HEK293 (cell line): ENCODE results near the gene TRABD.

Source experiments
- GLIS1 ChIP-seq: fragments of 450-650 bp; formaldehyde crosslinking; IDR thresholded peaks from 2 replicates; pipeline ENCODE4 v1.5.1; 2016; ENCODE audit warnings: missing biosample characterization, missing genetic modification characterization
- GLIS2 ChIP-seq: fragments of 450-650 bp; formaldehyde crosslinking; IDR thresholded peaks from 2 replicates; pipeline ENCODE4 v1.5.1; 2016; ENCODE audit warnings: missing biosample characterization, missing genetic modification characterization
- SCRT1 ChIP-seq: fragments of 450-650 bp; formaldehyde crosslinking; IDR thresholded peaks from 2 replicates; pipeline ENCODE4 v1.5.1; 2016; ENCODE audit warnings: missing biosample characterization, missing genetic modification characterization, borderline replicate concordance
- SP7 ChIP-seq: fragments of 450-650 bp; formaldehyde crosslinking; IDR thresholded peaks from 2 replicates; pipeline ENCODE4 v1.5.1; 2016; ENCODE audit warnings: missing biosample characterization, missing genetic modification characterization
- TRIM28 ChIP-seq: IDR thresholded peaks from 2 replicates; pipeline ENCODE4 v1.6.1; 2011; ENCODE audit warnings: low read length, control low read depth, borderline replicate concordance
- ZBTB20 ChIP-seq: fragments of 450-650 bp; formaldehyde crosslinking; IDR thresholded peaks from 2 replicates; pipeline ENCODE4 v1.5.1; 2016; ENCODE audit warnings: missing biosample characterization, missing genetic modification characterization
- ZFHX2 ChIP-seq: fragments of 450-650 bp; formaldehyde crosslinking; conservative IDR thresholded peaks from 2 replicates; pipeline ENCODE4 v1.5.1; 2016; ENCODE audit warnings: missing biosample characterization, missing genetic modification characterization
- ZFP3 ChIP-seq: fragments of 450-650 bp; formaldehyde crosslinking; IDR thresholded peaks from 2 replicates; pipeline ENCODE4 v1.5.1; 2016; ENCODE audit warnings: low read depth, missing biosample characterization, missing genetic modification characterization
- ZNF138 ChIP-seq: fragments of 450-650 bp; formaldehyde crosslinking; IDR thresholded peaks from 2 replicates; pipeline ENCODE4 v1.5.1; 2016; ENCODE audit warnings: missing biosample characterization, missing genetic modification characterization, borderline replicate concordance
- ZNF16 ChIP-seq: fragments of 450-650 bp; formaldehyde crosslinking; IDR thresholded peaks from 2 replicates; pipeline ENCODE4 v1.5.1; 2016; ENCODE audit warnings: low read depth, missing biosample characterization, missing genetic modification characterization
- ZNF2 ChIP-seq: fragments of 450-650 bp; formaldehyde crosslinking; IDR thresholded peaks from 2 replicates; pipeline ENCODE4 v1.5.1; 2016; ENCODE audit warnings: missing biosample characterization, missing genetic modification characterization
- ZNF211 ChIP-seq: fragments of 450-650 bp; formaldehyde crosslinking; IDR thresholded peaks from 2 replicates; pipeline ENCODE4 v1.5.1; 2016; ENCODE audit warnings: low read depth, missing biosample characterization, missing genetic modification characterization
- ZNF248 ChIP-seq: fragments of 450-650 bp; formaldehyde crosslinking; IDR thresholded peaks from 2 replicates; pipeline ENCODE4 v1.5.1; 2017; ENCODE audit warnings: missing biosample characterization, missing genetic modification characterization
- ZNF404 ChIP-seq: fragments of 450-650 bp; formaldehyde crosslinking; IDR thresholded peaks from 2 replicates; pipeline ENCODE4 v1.5.1; 2017; ENCODE audit warnings: missing biosample characterization, missing genetic modification characterization
- ZNF501 ChIP-seq: fragments of 450-650 bp; formaldehyde crosslinking; IDR thresholded peaks from 2 replicates; pipeline ENCODE4 v1.5.1; 2016; ENCODE audit warnings: missing biosample characterization, missing genetic modification characterization
- ZNF76 ChIP-seq: fragments of 450-650 bp; formaldehyde crosslinking; IDR thresholded peaks from 2 replicates; pipeline ENCODE4; 2016; ENCODE audit warnings: low read depth, missing biosample characterization, missing genetic modification characterization, borderline replicate concordance
- TF ChIP-seq, protein P1 (sequence below): fragments of 450-650 bp; formaldehyde crosslinking; IDR thresholded peaks from 2 replicates; pipeline ENCODE4 v1.5.1; 2016; ENCODE audit warnings: missing biosample characterization, missing genetic modification characterization
- TF ChIP-seq, protein P2 (sequence below): fragments of 450-650 bp; formaldehyde crosslinking; IDR thresholded peaks from 2 replicates; pipeline ENCODE4 v1.5.1; 2016; ENCODE audit warnings: missing biosample characterization, missing genetic modification characterization
- TF ChIP-seq, protein P3 (sequence below): fragments of 450-650 bp; formaldehyde crosslinking; IDR thresholded peaks from 2 replicates; pipeline ENCODE4 v1.5.1; 2016; ENCODE audit warnings: missing biosample characterization, missing genetic modification characterization
- TF ChIP-seq, protein P4 (sequence below): fragments of 450-650 bp; formaldehyde crosslinking; IDR thresholded peaks from 2 replicates; pipeline ENCODE4 v1.5.1; 2016; ENCODE audit warnings: missing biosample characterization, missing genetic modification characterization

TRABD gene

DNA sequence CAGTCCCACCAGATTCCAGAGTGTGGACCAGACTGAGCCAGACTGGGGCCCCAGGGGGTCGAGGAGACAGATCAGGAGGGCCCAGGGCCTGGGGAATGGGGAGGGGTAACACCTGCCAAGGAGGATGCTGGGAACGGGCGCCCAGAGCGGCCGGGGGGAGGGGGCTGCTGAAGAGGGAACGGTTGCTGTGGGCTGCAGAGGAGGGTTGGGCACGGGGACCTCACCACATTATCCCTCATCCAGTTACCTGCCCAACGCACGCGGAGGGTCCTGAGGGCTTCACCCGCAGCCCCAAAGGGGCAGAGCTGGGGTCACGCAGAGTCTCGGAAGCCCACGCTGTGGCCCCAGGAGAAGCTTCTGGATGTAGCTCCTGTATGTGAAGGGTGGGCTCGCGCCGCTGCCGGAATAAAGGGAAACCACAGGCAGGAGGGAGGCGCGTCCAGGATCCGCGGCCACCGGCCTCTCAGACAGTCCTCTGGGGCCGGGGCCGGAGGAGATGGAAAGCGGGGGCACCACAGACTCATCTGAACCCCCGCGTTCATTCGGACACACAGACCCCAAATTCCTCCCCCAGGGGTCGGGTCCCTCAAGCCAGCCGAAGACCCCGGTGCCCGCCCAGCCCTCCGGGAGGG is 14.2 kb downstream of the TRABD start (continued):
- TF ChIP-seq, protein P1, sequence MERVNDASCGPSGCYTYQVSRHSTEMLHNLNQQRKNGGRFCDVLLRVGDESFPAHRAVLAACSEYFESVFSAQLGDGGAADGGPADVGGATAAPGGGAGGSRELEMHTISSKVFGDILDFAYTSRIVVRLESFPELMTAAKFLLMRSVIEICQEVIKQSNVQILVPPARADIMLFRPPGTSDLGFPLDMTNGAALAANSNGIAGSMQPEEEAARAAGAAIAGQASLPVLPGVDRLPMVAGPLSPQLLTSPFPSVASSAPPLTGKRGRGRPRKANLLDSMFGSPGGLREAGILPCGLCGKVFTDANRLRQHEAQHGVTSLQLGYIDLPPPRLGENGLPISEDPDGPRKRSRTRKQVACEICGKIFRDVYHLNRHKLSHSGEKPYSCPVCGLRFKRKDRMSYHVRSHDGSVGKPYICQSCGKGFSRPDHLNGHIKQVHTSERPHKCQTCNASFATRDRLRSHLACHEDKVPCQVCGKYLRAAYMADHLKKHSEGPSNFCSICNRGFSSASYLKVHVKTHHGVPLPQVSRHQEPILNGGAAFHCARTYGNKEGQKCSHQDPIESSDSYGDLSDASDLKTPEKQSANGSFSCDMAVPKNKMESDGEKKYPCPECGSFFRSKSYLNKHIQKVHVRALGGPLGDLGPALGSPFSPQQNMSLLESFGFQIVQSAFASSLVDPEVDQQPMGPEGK (tag by site-specific recombination) = 0 out of 2 replicates have a peak, but pooled peaks have one; percentile 55
- TF ChIP-seq ZNF501 (tag by site-specific recombination) = no peak
- peak; percentile 64 for TF ChIP-seq ZNF76
- no peak for TF ChIP-seq ZNF248 (tag by site-specific recombination)
- TF ChIP-seq, protein P2, sequence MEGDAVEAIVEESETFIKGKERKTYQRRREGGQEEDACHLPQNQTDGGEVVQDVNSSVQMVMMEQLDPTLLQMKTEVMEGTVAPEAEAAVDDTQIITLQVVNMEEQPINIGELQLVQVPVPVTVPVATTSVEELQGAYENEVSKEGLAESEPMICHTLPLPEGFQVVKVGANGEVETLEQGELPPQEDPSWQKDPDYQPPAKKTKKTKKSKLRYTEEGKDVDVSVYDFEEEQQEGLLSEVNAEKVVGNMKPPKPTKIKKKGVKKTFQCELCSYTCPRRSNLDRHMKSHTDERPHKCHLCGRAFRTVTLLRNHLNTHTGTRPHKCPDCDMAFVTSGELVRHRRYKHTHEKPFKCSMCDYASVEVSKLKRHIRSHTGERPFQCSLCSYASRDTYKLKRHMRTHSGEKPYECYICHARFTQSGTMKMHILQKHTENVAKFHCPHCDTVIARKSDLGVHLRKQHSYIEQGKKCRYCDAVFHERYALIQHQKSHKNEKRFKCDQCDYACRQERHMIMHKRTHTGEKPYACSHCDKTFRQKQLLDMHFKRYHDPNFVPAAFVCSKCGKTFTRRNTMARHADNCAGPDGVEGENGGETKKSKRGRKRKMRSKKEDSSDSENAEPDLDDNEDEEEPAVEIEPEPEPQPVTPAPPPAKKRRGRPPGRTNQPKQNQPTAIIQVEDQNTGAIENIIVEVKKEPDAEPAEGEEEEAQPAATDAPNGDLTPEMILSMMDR (tag by site-specific recombination) = no peak
- TF ChIP-seq SP7 = 0 out of 2 replicates have a peak, but pooled peaks have one; percentile 22
- no peak for TF ChIP-seq ZNF138 (tag by site-specific recombination)
- TF ChIP-seq ZFHX2 (tag by site-specific recombination) = no peak
- TF ChIP-seq ZFP3 (tag by site-specific recombination) = no peak
- TF ChIP-seq TRIM28 = no peak
- TF ChIP-seq, protein P3, sequence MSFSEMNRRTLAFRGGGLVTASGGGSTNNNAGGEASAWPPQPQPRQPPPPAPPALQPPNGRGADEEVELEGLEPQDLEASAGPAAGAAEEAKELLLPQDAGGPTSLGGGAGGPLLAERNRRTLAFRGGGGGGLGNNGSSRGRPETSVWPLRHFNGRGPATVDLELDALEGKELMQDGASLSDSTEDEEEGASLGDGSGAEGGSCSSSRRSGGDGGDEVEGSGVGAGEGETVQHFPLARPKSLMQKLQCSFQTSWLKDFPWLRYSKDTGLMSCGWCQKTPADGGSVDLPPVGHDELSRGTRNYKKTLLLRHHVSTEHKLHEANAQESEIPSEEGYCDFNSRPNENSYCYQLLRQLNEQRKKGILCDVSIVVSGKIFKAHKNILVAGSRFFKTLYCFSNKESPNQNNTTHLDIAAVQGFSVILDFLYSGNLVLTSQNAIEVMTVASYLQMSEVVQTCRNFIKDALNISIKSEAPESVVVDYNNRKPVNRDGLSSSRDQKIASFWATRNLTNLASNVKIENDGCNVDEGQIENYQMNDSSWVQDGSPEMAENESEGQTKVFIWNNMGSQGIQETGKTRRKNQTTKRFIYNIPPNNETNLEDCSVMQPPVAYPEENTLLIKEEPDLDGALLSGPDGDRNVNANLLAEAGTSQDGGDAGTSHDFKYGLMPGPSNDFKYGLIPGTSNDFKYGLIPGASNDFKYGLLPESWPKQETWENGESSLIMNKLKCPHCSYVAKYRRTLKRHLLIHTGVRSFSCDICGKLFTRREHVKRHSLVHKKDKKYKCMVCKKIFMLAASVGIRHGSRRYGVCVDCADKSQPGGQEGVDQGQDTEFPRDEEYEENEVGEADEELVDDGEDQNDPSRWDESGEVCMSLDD (tag by site-specific recombination) = 0 out of 2 replicates have a peak, but pooled peaks have one; percentile 18
- peak; percentile 55 for TF ChIP-seq GLIS1 (tag by site-specific recombination)
- no peak for TF ChIP-seq SCRT1
- no peak for TF ChIP-seq ZNF211 (tag by site-specific recombination)
- TF ChIP-seq ZNF16 = no peak
- TF ChIP-seq, protein P4, sequence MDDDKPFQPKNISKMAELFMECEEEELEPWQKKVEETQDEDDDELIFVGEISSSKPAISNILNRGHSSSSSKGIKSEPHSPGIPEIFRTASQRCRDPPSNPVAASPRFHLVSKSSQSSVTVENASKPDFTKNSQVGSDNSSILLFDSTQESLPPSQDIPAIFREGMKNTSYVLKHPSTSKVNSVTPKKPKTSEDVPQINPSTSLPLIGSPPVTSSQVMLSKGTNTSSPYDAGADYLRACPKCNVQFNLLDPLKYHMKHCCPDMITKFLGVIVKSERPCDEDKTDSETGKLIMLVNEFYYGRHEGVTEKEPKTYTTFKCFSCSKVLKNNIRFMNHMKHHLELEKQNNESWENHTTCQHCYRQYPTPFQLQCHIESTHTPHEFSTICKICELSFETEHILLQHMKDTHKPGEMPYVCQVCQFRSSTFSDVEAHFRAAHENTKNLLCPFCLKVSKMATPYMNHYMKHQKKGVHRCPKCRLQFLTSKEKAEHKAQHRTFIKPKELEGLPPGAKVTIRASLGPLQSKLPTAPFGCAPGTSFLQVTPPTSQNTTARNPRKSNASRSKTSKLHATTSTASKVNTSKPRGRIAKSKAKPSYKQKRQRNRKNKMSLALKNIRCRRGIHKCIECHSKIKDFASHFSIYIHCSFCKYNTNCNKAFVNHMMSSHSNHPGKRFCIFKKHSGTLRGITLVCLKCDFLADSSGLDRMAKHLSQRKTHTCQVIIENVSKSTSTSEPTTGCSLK = no peak
- no peak for TF ChIP-seq ZNF404 (tag by site-specific recombination)
- TF ChIP-seq ZBTB20 (tag by site-specific recombination) = peak; percentile 61
- no peak for TF ChIP-seq ZNF2 (tag by site-specific recombination)
- peak; percentile 30 for TF ChIP-seq GLIS2 (tag by site-specific recombination)
- TF ChIP-seq, all 188 proteins: peak for 17
